GM12864 (cell line): Measurements from ENCODE around the gene DIS3L2.

Experiments
- DNase-seq: peaks from one replicate; pipeline ENCODE4 v3.0.0-alpha.2; 2011; ENCODE audit warnings: low read depth
- H3K4me3 ChIP-seq: 2 replicates; pipeline ENCODE4 v1.5.1; 2011; ENCODE audit warnings: mild to moderate bottlenecking, low read depth, low read length, control low read depth
- CTCF ChIP-seq: IDR thresholded peaks from 2 replicates; pipeline ENCODE4 v1.5.1; 2011; ENCODE audit warnings: low read depth, mild to moderate bottlenecking, moderate library complexity, low read length, control low read depth, inconsistent platforms; ENCODE audit errors: missing control alignments

Gene DIS3L2

GRCh38 chr2:232288489-232289030 is 327.0 kb downstream of the DIS3L2 start:
- TF ChIP-seq CTCF: no peak
- no peak overlapping the region for H3K4me3 ChIP-seq
- no peak for DNase-seq

- no peak for TF ChIP-seq CTCF
- no peak for DNase-seq
- no peak overlapping the region for H3K4me3 ChIP-seq
Measured at GRCh38 chr2:232290668-232291067, 329.2 kb downstream of the DIS3L2 start.

- H3K4me3 ChIP-seq: no peak overlapping the region
- DNase-seq: no peak
- no peak for TF ChIP-seq CTCF
Measured at GRCh38 chr2:232291343-232291742, 329.8 kb downstream of the DIS3L2 start.

GRCh38 chr2:232292395-232293154 is 331.1 kb downstream of the DIS3L2 start:
- TF ChIP-seq CTCF: peak; percentile 96
- DNase-seq: peak; percentile 35
- no peak overlapping the region for H3K4me3 ChIP-seq

- no peak for DNase-seq
- H3K4me3 ChIP-seq: no peak overlapping the region
- TF ChIP-seq CTCF: no peak
Measured at GRCh38 chr2:232293191-232293590, 331.7 kb downstream of the DIS3L2 start.

- no peak overlapping the region for H3K4me3 ChIP-seq
- no peak for DNase-seq
- no peak for TF ChIP-seq CTCF
Measured at GRCh38 chr2:232295971-232296370, 334.5 kb downstream of the DIS3L2 start.

GRCh38 chr2:232296776-232297525 is 335.4 kb downstream of the DIS3L2 start:
- H3K4me3 ChIP-seq: no peak overlapping the region
- DNase-seq: no peak
- TF ChIP-seq CTCF: no peak
